Activated CD8-positive, alpha-beta memory T cell treated with anti-CD3 and anti-CD28 coated beads for 36 hours (primary cell): ENCODE results near the gene STAG3. TPM values are rescaled to one million over a fixed set of nuclear protein-coding genes. Genes with fewer than 3 reads are reported as not detected.

Experiments
- CTCF ChIA-PET: fragments of 350-600 bp; sonication (Branson Sonifier 250); formaldehyde crosslinking; loops from one replicate; lab custom pipeline; 2021; ENCODE audit warnings: antibody characterized with exemption; lab: Charles Lee
- POLR2A ChIA-PET: fragments of 350-600 bp; sonication (Branson Sonifier 250); formaldehyde crosslinking; loops from one replicate; lab custom pipeline; 2021; ENCODE audit warnings: antibody characterized with exemption; lab: Charles Lee
- total RNA-seq, 2 experiments: library from RNA; stranded (reverse); gene quantifications; one replicate each; pipeline ENCODE4 v1.2.3, GENCODE V29; 2021

Gene STAG3
- total RNA-seq, 2 experiments from 2014 or later, result 6.2 to 7.1 TPM

- POLR2A ChIA-PET, result interaction anchor here (0.7 kb wide), 1 partner anchor 300 kb away, joined by 6 read pairs; no protein-coding TSS in a partner anchor
- CTCF ChIA-PET, result interaction anchor here (0.7 kb wide), 1 partner anchor 178 kb away, joined by 4 read pairs; no protein-coding TSS in a partner anchor
Measured at GRCh38 chr7:100152404-100152803, 25.3 kb upstream of the STAG3 start.

- POLR2A ChIA-PET, result no interaction called here
- CTCF ChIA-PET, result interaction anchor here (0.7 kb wide), 1 partner anchor 178 kb away, joined by 4 read pairs; no protein-coding TSS in a partner anchor
Measured at GRCh38 chr7:100152937-100153666, 24.6 kb upstream of the STAG3 start.

GRCh38 chr7:100153708-100154535, 23.8 kb upstream of the STAG3 start:
- CTCF ChIA-PET, result no interaction called here

GRCh38 chr7:100154651-100155491, 22.8 kb upstream of the STAG3 start:
- POLR2A ChIA-PET, result interaction anchor here (0.9 kb wide), 1 partner anchor 53 kb away, joined by 3 read pairs; no protein-coding TSS in a partner anchor
- CTCF ChIA-PET, result interaction anchor here (0.9 kb wide), 1 partner anchor 11 kb away, joined by 3 read pairs; no protein-coding TSS in a partner anchor

More at GRCh38 chr7:100153708-100154535, 23.8 kb upstream of the STAG3 start:
- POLR2A ChIA-PET, result no interaction called here

- ChIA-PET CTCF (interaction anchor here (0.9 kb wide), 1 partner anchor 10 kb away, joined by 3 read pairs; no protein-coding TSS in a partner anchor), POLR2A (interaction anchor here (0.9 to 1.5 kb wide), 2 partner anchors 53 to 55 kb away, joined by 3 read pairs; partner anchors contain the start of gene MCM7)
Measured at GRCh38 chr7:100155553-100156317, 22.0 kb upstream of the STAG3 start.

- CTCF ChIA-PET, result interaction anchor here (0.5 to 1.4 kb wide), 3 partner anchors 24 to 735 kb away, joined by 3 to 4 read pairs (median 4); no protein-coding TSS in a partner anchor
- POLR2A ChIA-PET, result interaction anchor here (1.2 to 1.5 kb wide), 2 partner anchors 8 to 56 kb away, joined by 3 read pairs; partner anchors contain the start of genes LAMTOR4 and MCM7
Measured at GRCh38 chr7:100156331-100157068, 21.2 kb upstream of the STAG3 start.

GRCh38 chr7:100157069-100157333, 20.7 kb upstream of the STAG3 start:
- ChIA-PET CTCF (interaction anchor here (0.5 to 1.4 kb wide), 3 partner anchors 24 to 735 kb away, joined by 3 to 4 read pairs (median 4); no protein-coding TSS in a partner anchor), POLR2A (interaction anchor here (1.2 to 1.5 kb wide), 2 partner anchors 8 to 56 kb away, joined by 3 read pairs; partner anchors contain the start of genes LAMTOR4 and MCM7)

GRCh38 chr7:100157334-100158228, 20.1 kb upstream of the STAG3 start:
- ChIA-PET CTCF (interaction anchor here (1.2 to 1.9 kb wide), 3 partner anchors 10 to 28 kb away, joined by 3 to 5 read pairs (median 4); partner anchors contain the start of gene GAL3ST4), POLR2A (interaction anchor here (1.2 to 1.5 kb wide), 2 partner anchors 9 to 57 kb away, joined by 3 read pairs; partner anchors contain the start of genes LAMTOR4 and MCM7)

- POLR2A ChIA-PET, result no interaction called here
- CTCF ChIA-PET, result interaction anchor here (0.6 to 1.9 kb wide), 4 partner anchors 9 to 75 kb away, joined by 3 to 5 read pairs (median 4); partner anchors contain the start of gene GAL3ST4
Measured at GRCh38 chr7:100158229-100159098, 19.3 kb upstream of the STAG3 start, which contains the start of gene TRAPPC14. Gene TRAPPC14 (minus strand): TSS chr7:100158723. CDS start chr7:100158499, 224 bp downstream.

- POLR2A ChIA-PET, result no interaction called here
- CTCF ChIA-PET, result interaction anchor here (0.6 to 1.9 kb wide), 2 partner anchors 8 to 74 kb away, joined by 4 to 5 read pairs; partner anchors contain the start of gene GAL3ST4
Measured at GRCh38 chr7:100159099-100159623, 18.6 kb upstream of the STAG3 start.

- CTCF ChIA-PET, result no interaction called here
- POLR2A ChIA-PET, result no interaction called here
Measured at GRCh38 chr7:100160067-100160466, 17.7 kb upstream of the STAG3 start.

GRCh38 chr7:100163006-100163531, 14.6 kb upstream of the STAG3 start:
- ChIA-PET POLR2A (no interaction called here), CTCF (interaction anchor here (0.7 to 1.1 kb wide), 2 partner anchors 14 to 183 kb away, joined by 4 to 5 read pairs; partner anchors contain the start of gene LAMTOR4)

- CTCF ChIA-PET, result interaction anchor here (1.1 kb wide), 1 partner anchor 15 kb away, joined by 5 read pairs; the partner anchor contains the start of gene LAMTOR4
- POLR2A ChIA-PET, result no interaction called here
Measured at GRCh38 chr7:100163871-100164270, 13.8 kb upstream of the STAG3 start.

- ChIA-PET POLR2A (no interaction called here), CTCF (interaction anchor here (0.6 to 1.8 kb wide), 7 partner anchors 8 to 241 kb away, joined by 3 to 5 read pairs (median 3); partner anchors contain the start of gene TRAPPC14)
Measured at GRCh38 chr7:100166317-100166940, 11.3 kb upstream of the STAG3 start.
